IMR-90 (cell line): ENCODE data around the gene GRM4. TPM values are rescaled to one million over a fixed set of nuclear protein-coding genes. Genes with fewer than 3 reads are reported as not detected.

Experiments used
- ATAC-seq: fragments of 200-7000 bp; cut with Tn5 transposase; 2 replicates; pipeline ENCODE4 v1.9.1; 2020; ENCODE audit warnings: low read depth, mild to moderate bottlenecking, moderate library complexity
- BruUV-seq: library from RNA; stranded (reverse); fragments of 400-500 nt; replicated peaks from 2 replicates; lab custom pipeline; 2021; lab: Mats Ljungman, UMichigan
- CTCF ChIA-PET: fragments of 300-600 bp; formaldehyde crosslinking; extraction: SDS; loops from one replicate; lab custom pipeline; 2021; ENCODE audit warnings: antibody characterized with exemption; lab: Yijun Ruan, JAX
- POLR2A ChIA-PET: fragments of 300-600 bp; sonication (Branson Sonifier 250); formaldehyde crosslinking; loops from one replicate; lab custom pipeline; 2022; ENCODE audit warnings: antibody characterized with exemption; ENCODE audit not compliant: unreplicated experiment; lab: Charles Lee
- DNase-seq: peaks from one replicate; pipeline ENCODE4 v3.0.0; 2013
- H2AFZ ChIP-seq: replicated peaks from 2 replicates; pipeline ENCODE3; 2013; ENCODE audit warnings: low read length, mild to moderate bottlenecking; ENCODE audit not compliant: poor library complexity
- H2AK5ac ChIP-seq: 2 replicates; pipeline ENCODE4 v1.6.1; 2013; ENCODE audit warnings: low read depth, low read length, inconsistent platforms
- H2AK9ac ChIP-seq: replicated peaks from 2 replicates; pipeline ENCODE3; 2013; ENCODE audit warnings: mild to moderate bottlenecking, low read depth, low read length, moderate library complexity; ENCODE audit not compliant: poor library complexity
- H2BK120ac ChIP-seq: 2 replicates; pipeline ENCODE4 v1.6.1; 2013; ENCODE audit warnings: low read depth, low read length, inconsistent platforms
- H2BK15ac ChIP-seq: 3 replicates; pipeline ENCODE4 v1.6.1; 2013; ENCODE audit warnings: low read depth, low read length, inconsistent platforms
- H2BK20ac ChIP-seq: 2 replicates; pipeline ENCODE4 v1.6.1; 2013; ENCODE audit warnings: low read depth, mild to moderate bottlenecking, inconsistent platforms, low read length, moderate library complexity
- H2BK5ac ChIP-seq: 2 replicates; pipeline ENCODE4 v1.6.1; 2013; ENCODE audit warnings: mild to moderate bottlenecking, low read depth, low read length, inconsistent platforms; ENCODE audit not compliant: poor library complexity, severe bottlenecking
- H3K14ac ChIP-seq: replicated peaks from 2 replicates; pipeline ENCODE4 v1.6.1; 2013; ENCODE audit warnings: low read depth, low read length, inconsistent platforms
- H3K18ac ChIP-seq: 2 replicates; pipeline ENCODE4 v1.6.1; 2013; ENCODE audit warnings: low read depth, low read length, control low read depth
- H3K23ac ChIP-seq: 2 replicates; pipeline ENCODE4 v1.6.1; 2013; ENCODE audit warnings: low read depth, low read length, inconsistent platforms
- H3K27ac ChIP-seq: 2 replicates; pipeline ENCODE4 v1.5.1; 2013; ENCODE audit warnings: mild to moderate bottlenecking, control low read depth, low read length; ENCODE audit not compliant: insufficient read depth
- H3K27me3 ChIP-seq: 2 replicates; pipeline ENCODE4 v1.6.1; 2013; ENCODE audit warnings: low read length; ENCODE audit not compliant: control insufficient read depth, insufficient read depth
- H3K36me3 ChIP-seq: 2 replicates; pipeline ENCODE4 v1.6.1; 2013; ENCODE audit warnings: low read length, mixed read lengths; ENCODE audit not compliant: control insufficient read depth, insufficient read depth
- H3K4ac ChIP-seq: 2 replicates; pipeline ENCODE4 v1.6.1; 2013; ENCODE audit warnings: low read depth, low read length, inconsistent platforms
- H3K4me1 ChIP-seq: 2 replicates; pipeline ENCODE4 v1.6.1; 2013; ENCODE audit warnings: low read length, mixed read lengths; ENCODE audit not compliant: control insufficient read depth, insufficient read depth
- H3K4me2 ChIP-seq: 2 replicates; pipeline ENCODE4 v1.6.1; 2013; ENCODE audit warnings: low read depth, mild to moderate bottlenecking, control low read depth, low read length, moderate library complexity
- H3K4me3 ChIP-seq: 2 replicates; pipeline ENCODE4 v1.5.1; 2013; ENCODE audit warnings: low read depth, mild to moderate bottlenecking, control low read depth, low read length, moderate library complexity; ENCODE audit not compliant: insufficient read depth
- H3K56ac ChIP-seq: 2 replicates; pipeline ENCODE4 v1.6.1; 2013; ENCODE audit warnings: low read length, inconsistent platforms; ENCODE audit not compliant: insufficient read depth; ENCODE audit errors: extremely low read depth
- H3K79me1 ChIP-seq, 2 experiments: 2 replicates each; pipeline ENCODE4 v1.6.1; 2013; ENCODE audit warnings: low read length in 2 of 2, inconsistent platforms in 1 of 2, low read depth in 1 of 2
- H3K9ac ChIP-seq: 2 replicates; pipeline ENCODE4 v1.6.1; 2013; ENCODE audit warnings: low read depth, low read length, control low read depth
- H3K9me1 ChIP-seq: 2 replicates; pipeline ENCODE4 v1.6.1; 2013; ENCODE audit warnings: low read length, inconsistent platforms; ENCODE audit not compliant: insufficient read depth
- H3K9me3 ChIP-seq: 2 replicates; pipeline ENCODE4 v1.6.1; 2013; ENCODE audit warnings: low read length; ENCODE audit not compliant: control insufficient read depth, insufficient read depth
- H4K20me1 ChIP-seq: 2 replicates; pipeline ENCODE4 v1.6.1; 2013; ENCODE audit warnings: low read length, inconsistent platforms; ENCODE audit not compliant: insufficient read depth
- H4K5ac ChIP-seq: 2 replicates; pipeline ENCODE4 v1.6.1; 2013; ENCODE audit warnings: mild to moderate bottlenecking, low read depth, low read length, control low read depth
- H4K8ac ChIP-seq, 2 experiments: 2 replicates each; pipeline ENCODE4 v1.6.1; 2013; ENCODE audit warnings: low read depth in 2 of 2, low read length in 2 of 2, control low read depth in 1 of 2, inconsistent platforms in 1 of 2
- H4K91ac ChIP-seq: 2 replicates; pipeline ENCODE4 v1.6.1; 2013; ENCODE audit warnings: low read depth, low read length, inconsistent platforms; ENCODE audit not compliant: insufficient read depth
- BHLHE40 ChIP-seq: fragments of 150-350 bp; IDR thresholded peaks from 2 replicates; pipeline ENCODE4 v1.6.1; 2016; ENCODE audit warnings: mild to moderate bottlenecking, low read depth, low read length
- CEBPB ChIP-seq: IDR thresholded peaks from 2 replicates; pipeline ENCODE4 v1.6.1; 2012; ENCODE audit warnings: low read depth, low read length, improper control_type of control experiment
- CHD1 ChIP-seq: IDR thresholded peaks from 2 replicates; pipeline ENCODE4 v1.6.1; 2012; ENCODE audit warnings: low read depth, low read length, improper control_type of control experiment
- CTCF ChIP-seq: conservative IDR thresholded peaks from 2 replicates; pipeline ENCODE4 v1.5.1; 2012; ENCODE audit warnings: mild to moderate bottlenecking, low read depth, low read length, improper control_type of control experiment
- ELK1 ChIP-seq: fragments of 150-350 bp; IDR thresholded peaks from 2 replicates; pipeline ENCODE4 v1.6.1; 2016; ENCODE audit warnings: low read depth, mild to moderate bottlenecking, low read length, moderate library complexity, borderline replicate concordance
- FOS ChIP-seq: fragments of 150-350 bp; IDR thresholded peaks from 2 replicates; pipeline ENCODE4 v1.6.1; 2016; ENCODE audit warnings: low read depth, low read length
- MAFK ChIP-seq: IDR thresholded peaks from 2 replicates; pipeline ENCODE4 v1.6.1; 2012; ENCODE audit warnings: low read depth, low read length, improper control_type of control experiment
- MAZ ChIP-seq: IDR thresholded peaks from 2 replicates; pipeline ENCODE4 v1.6.1; 2012; ENCODE audit warnings: low read depth, mild to moderate bottlenecking, low read length, improper control_type of control experiment, moderate library complexity, borderline replicate concordance
- MXI1 ChIP-seq: IDR thresholded peaks from 2 replicates; pipeline ENCODE4 v1.6.1; 2012; ENCODE audit warnings: low read depth, mild to moderate bottlenecking, low read length, moderate library complexity, borderline replicate concordance
- NFE2L2 ChIP-seq: fragments of 150-350 bp; IDR thresholded peaks from 2 replicates; pipeline ENCODE4 v1.6.1; 2016; ENCODE audit warnings: low read depth, mild to moderate bottlenecking, low read length
- POLR2A ChIP-seq: IDR thresholded peaks from 2 replicates; pipeline ENCODE4 v1.6.1; 2012; ENCODE audit warnings: mild to moderate bottlenecking, low read depth, low read length
- RAD21 ChIP-seq: IDR thresholded peaks from 2 replicates; pipeline ENCODE4 v1.6.1; 2012; ENCODE audit warnings: low read length, improper control_type of control experiment
- RCOR1 ChIP-seq: IDR thresholded peaks from 2 replicates; pipeline ENCODE4 v1.6.1; 2012; ENCODE audit warnings: mild to moderate bottlenecking, low read length, improper control_type of control experiment; ENCODE audit not compliant: insufficient replicate concordance
- RFX5 ChIP-seq: IDR thresholded peaks from 2 replicates; pipeline ENCODE4 v1.8.0; 2012; ENCODE audit warnings: low read depth, mild to moderate bottlenecking, low read length, moderate library complexity
- SMC3 ChIP-seq: fragments of 150-350 bp; IDR thresholded peaks from 2 replicates; pipeline ENCODE4 v1.6.1; 2016; ENCODE audit warnings: low read depth, mild to moderate bottlenecking, antibody characterized with exemption, low read length, moderate library complexity
- USF2 ChIP-seq: fragments of 150-350 bp; IDR thresholded peaks from 2 replicates; pipeline ENCODE4 v1.6.1; 2017; ENCODE audit warnings: mild to moderate bottlenecking, antibody characterized with exemption, low read length, low read depth
- WGBS, 2 experiments: methylation state at CpG; one replicate each; pipeline versions ENCODE4 v1.1.5 to v1.1.7; 2013; ENCODE audit warnings: missing lambda C conversion rate in 2 of 2; ENCODE audit not compliant: insufficient read length in 1 of 2; ENCODE audit errors: extremely low coverage in 2 of 2; 5-methylcytosine and 5-hydroxymethylcytosine counted together
- dilution Hi-C: fragments of 300-500 bp; cut with HindIII; formaldehyde crosslinking; loops from one replicate; pipeline ENCODE4 v1.14.3; 2018; ENCODE audit warnings: low sequenced_read_pairs; ENCODE audit not compliant: unreplicated experiment
- in situ Hi-C: fragments of 300-500 bp; cut with MboI; formaldehyde crosslinking; loops from 3 replicates; pipeline ENCODE4 v1.14.3; 2019; ENCODE audit warnings: low sequenced_read_pairs, inconsistent platforms, mixed read lengths
- intact Hi-C: fragments of 100-400 bp; cut with micrococcal nuclease; formaldehyde crosslinking; loops from 2 replicates; pipeline ENCODE4 v1.10.0; 2022
- polyA plus RNA-seq, 3 experiments: library from polyadenylated mRNA; depleted of rRNA; stranded (reverse); fragments of >200 nt; gene quantifications; 2 replicates each; pipeline ENCODE4 v1.2.3, GENCODE V29; 2012; ENCODE audit warnings: low replicate concordance in 1 of 3
- total RNA-seq: library from RNA; depleted of rRNA; stranded (reverse); fragments of >200 nt; gene quantifications from 2 replicates; pipeline ENCODE4 v1.2.3, GENCODE V29; 2012

The GRM4 gene
- total and polyA plus RNA-seq, 2 of the 4 experiments (the other 2 are of a cell fraction) = 0.02 TPM; not detected in 1

GRCh38 chr6:34104186-34104585 lies 41.7 kb downstream of the GRM4 start:
- no peaks in the 10 kb centered on the region for H3K9me3 ChIP-seq
- BruUV-seq = no TSS peak
- H3K27ac ChIP-seq = no peak overlapping the region
- no peak overlapping the region for H2BK15ac ChIP-seq
- H2AK5ac ChIP-seq = no peak overlapping the region
- no peaks in the 10 kb centered on the region for H3K79me1 ChIP-seq
- H3K9ac ChIP-seq = no peak overlapping the region
- no peak overlapping the region for H3K4me3 ChIP-seq
- H2BK5ac ChIP-seq = no peak overlapping the region
- DNase-seq (no peak), ATAC-seq (no peak)
- ChIA-PET POLR2A (no interaction called here), CTCF (no interaction called here)
- TF ChIP-seq USF2 (no peak), POLR2A (no peak), BHLHE40 (no peak), MAFK (no peak), ELK1 (no peak), CHD1 (no peak), RAD21 (no peak), SMC3 (no peak), FOS (no peak), CEBPB (no peak), MXI1 (no peak), CTCF (no peak), RFX5 (no peak), MAZ (no peak), RCOR1 (no peak), NFE2L2 (no peak)
- no peak overlapping the region for H3K4ac ChIP-seq
- no peak overlapping the region for H4K5ac ChIP-seq
- H3K27me3 ChIP-seq = peaks cover 71% of the 10 kb centered on the region
- H4K20me1 ChIP-seq = no peaks in the 10 kb centered on the region
- no peak overlapping the region for H4K8ac ChIP-seq
- intact Hi-C loops (no loop called here), in situ Hi-C loops (no loop called here), dilution Hi-C loops (no loop called here)
- H3K4me1 ChIP-seq = no peaks in the 10 kb centered on the region
- no peak overlapping the region for H4K91ac ChIP-seq
- H3K9me1 ChIP-seq = no peaks in the 10 kb centered on the region
- no peak overlapping the region for H2BK120ac ChIP-seq
- H3K23ac ChIP-seq = no peak overlapping the region
- no peak overlapping the region for H2BK20ac ChIP-seq
- WGBS, 2 experiments = no CpG with 5 or more reads among the region's 8 CpGs
- H3K18ac ChIP-seq = no peak overlapping the region
- no peaks in the 10 kb centered on the region for H3K36me3 ChIP-seq
- H2AFZ ChIP-seq = no peak overlapping the region
- H2AK9ac ChIP-seq = no peak overlapping the region
- no peak overlapping the region for H3K4me2 ChIP-seq
- no peak overlapping the region for H3K14ac ChIP-seq
- no peak overlapping the region for H3K56ac ChIP-seq
